ENCODE measurements around the gene KDM5C.
A peak's percentile ranks its signal among the peaks of the same experiment; 100 is the strongest.

KDM5C gene

GRCh38 chrX:53250556-53250955 is 25.5 kb upstream of the KDM5C start:
- no peak for DNase-seq

- DNase-seq: no peak
Observed at GRCh38 chrX:53249408-53250042, 24.5 kb upstream of the KDM5C start.

GRCh38 chrX:53247928-53248327 is 22.9 kb upstream of the KDM5C start:
- no peak for DNase-seq

- DNase-seq: no peak
Observed at GRCh38 chrX:53246231-53246630, 21.2 kb upstream of the KDM5C start.

- no peak for DNase-seq
Observed at GRCh38 chrX:53244610-53245009, 19.6 kb upstream of the KDM5C start.

GRCh38 chrX:53242310-53242709 is 17.3 kb upstream of the KDM5C start:
- no peak for DNase-seq

GRCh38 chrX:53241558-53241957 is 16.6 kb upstream of the KDM5C start:
- DNase-seq: no peak

GRCh38 chrX:53239474-53239873 is 14.5 kb upstream of the KDM5C start:
- DNase-seq: no peak

- no peak for DNase-seq
Observed at GRCh38 chrX:53237056-53237455, 12.0 kb upstream of the KDM5C start.

GRCh38 chrX:53236025-53236679 is 11.1 kb upstream of the KDM5C start:
- DNase-seq: no peak

- no peak for DNase-seq
Observed at GRCh38 chrX:53235566-53235965, 10.6 kb upstream of the KDM5C start.

GRCh38 chrX:53234484-53234883 is 9.5 kb upstream of the KDM5C start:
- no peak for DNase-seq

GRCh38 chrX:53233536-53233935 is 8.5 kb upstream of the KDM5C start:
- DNase-seq: no peak

- DNase-seq: no peak
Observed at GRCh38 chrX:53230116-53230515, 5.1 kb upstream of the KDM5C start.

- no peak for DNase-seq
Observed at GRCh38 chrX:53227224-53227765, 2.3 kb upstream of the KDM5C start.

- DNase-seq: peak in 2 of 14 donors; percentile 47 to 59
Observed at GRCh38 chrX:53223955-53224859, 800 bp downstream of the KDM5C start.

- no peak for DNase-seq
Observed at GRCh38 chrX:53223068-53223693, 1.8 kb downstream of the KDM5C start.

- no peak for DNase-seq
Observed at GRCh38 chrX:53211391-53211978, 13.5 kb downstream of the KDM5C start.

- no peak for DNase-seq
Observed at GRCh38 chrX:53196678-53197077, 28.3 kb downstream of the KDM5C start.

- DNase-seq: peak in 1 of 14 donors; percentile 14
Observed at GRCh38 chrX:53195401-53195800, 29.6 kb downstream of the KDM5C start.

- no peak for DNase-seq
Observed at GRCh38 chrX:53194308-53194707, 30.7 kb downstream of the KDM5C start.

- DNase-seq: no peak
Observed at GRCh38 chrX:53193093-53193492, 31.9 kb downstream of the KDM5C start.
